Chondrocyte (in vitro differentiated cells): ENCODE results near the gene LRRC23. TPM values are rescaled to one million over a fixed set of nuclear protein-coding genes. Genes with fewer than 3 reads are reported as not detected.

Experiments
- DNase-seq: peaks from one replicate; pipeline ENCODE4 v3.0.0; 2021; ENCODE audit warnings: mixed read lengths, low spot score
- H3K27ac Mint-ChIP-seq: one replicate; pipeline ENCODE4 v1.8.0; 2021; ENCODE audit warnings: mild to moderate bottlenecking, moderate library complexity, mixed read lengths; ENCODE audit not compliant: unreplicated experiment
- H3K27me3 Mint-ChIP-seq: 2 replicates; pipeline ENCODE4 v1.8.0; 2021; ENCODE audit warnings: low read depth, mixed read lengths
- H3K36me3 Mint-ChIP-seq: 2 replicates; pipeline ENCODE4 v1.8.0; 2021; ENCODE audit warnings: low read depth, mixed read lengths
- H3K4me1 Mint-ChIP-seq: 2 replicates; pipeline ENCODE4 v1.8.0; 2021; ENCODE audit warnings: low read depth, mild to moderate bottlenecking, mixed read lengths
- H3K4me3 Mint-ChIP-seq: one replicate; pipeline ENCODE4 v1.8.0; 2021; ENCODE audit warnings: mild to moderate bottlenecking, moderate library complexity, mixed read lengths; ENCODE audit not compliant: unreplicated experiment
- H3K9me3 Mint-ChIP-seq: 2 replicates; pipeline ENCODE4 v1.8.0; 2021; ENCODE audit warnings: low read depth, mixed read lengths
- total RNA-seq: library from RNA; stranded (reverse); gene quantifications from 3 replicates; pipeline ENCODE4 v1.2.1, GENCODE V29; 2021
- TF ChIP-seq, protein P1 (sequence below): fragments of 200-600 bp; sonication (generic); IDR thresholded peaks from 2 replicates; pipeline ENCODE4 v1.5.0; 2021; ENCODE audit warnings: antibody characterized with exemption, mild to moderate bottlenecking, moderate library complexity

Gene LRRC23
- total RNA-seq, 1 donor from 2014 or later = 6.3 TPM

GRCh38 chr12:6959805-6960592 lies 55.4 kb downstream of the LRRC23 start:
- H3K36me3 Mint-ChIP-seq = no peaks in the 10 kb centered on the region
- no peak overlapping the region for H3K27ac Mint-ChIP-seq
- no peak for DNase-seq
- H3K4me3 Mint-ChIP-seq = no peak overlapping the region
- H3K27me3 Mint-ChIP-seq = no peaks in the 10 kb centered on the region
- H3K9me3 Mint-ChIP-seq = no peaks in the 10 kb centered on the region
- peaks cover 15% of the 10 kb centered on the region for H3K4me1 Mint-ChIP-seq
- TF ChIP-seq, protein P1, sequence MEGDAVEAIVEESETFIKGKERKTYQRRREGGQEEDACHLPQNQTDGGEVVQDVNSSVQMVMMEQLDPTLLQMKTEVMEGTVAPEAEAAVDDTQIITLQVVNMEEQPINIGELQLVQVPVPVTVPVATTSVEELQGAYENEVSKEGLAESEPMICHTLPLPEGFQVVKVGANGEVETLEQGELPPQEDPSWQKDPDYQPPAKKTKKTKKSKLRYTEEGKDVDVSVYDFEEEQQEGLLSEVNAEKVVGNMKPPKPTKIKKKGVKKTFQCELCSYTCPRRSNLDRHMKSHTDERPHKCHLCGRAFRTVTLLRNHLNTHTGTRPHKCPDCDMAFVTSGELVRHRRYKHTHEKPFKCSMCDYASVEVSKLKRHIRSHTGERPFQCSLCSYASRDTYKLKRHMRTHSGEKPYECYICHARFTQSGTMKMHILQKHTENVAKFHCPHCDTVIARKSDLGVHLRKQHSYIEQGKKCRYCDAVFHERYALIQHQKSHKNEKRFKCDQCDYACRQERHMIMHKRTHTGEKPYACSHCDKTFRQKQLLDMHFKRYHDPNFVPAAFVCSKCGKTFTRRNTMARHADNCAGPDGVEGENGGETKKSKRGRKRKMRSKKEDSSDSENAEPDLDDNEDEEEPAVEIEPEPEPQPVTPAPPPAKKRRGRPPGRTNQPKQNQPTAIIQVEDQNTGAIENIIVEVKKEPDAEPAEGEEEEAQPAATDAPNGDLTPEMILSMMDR = no peak

DNA sequence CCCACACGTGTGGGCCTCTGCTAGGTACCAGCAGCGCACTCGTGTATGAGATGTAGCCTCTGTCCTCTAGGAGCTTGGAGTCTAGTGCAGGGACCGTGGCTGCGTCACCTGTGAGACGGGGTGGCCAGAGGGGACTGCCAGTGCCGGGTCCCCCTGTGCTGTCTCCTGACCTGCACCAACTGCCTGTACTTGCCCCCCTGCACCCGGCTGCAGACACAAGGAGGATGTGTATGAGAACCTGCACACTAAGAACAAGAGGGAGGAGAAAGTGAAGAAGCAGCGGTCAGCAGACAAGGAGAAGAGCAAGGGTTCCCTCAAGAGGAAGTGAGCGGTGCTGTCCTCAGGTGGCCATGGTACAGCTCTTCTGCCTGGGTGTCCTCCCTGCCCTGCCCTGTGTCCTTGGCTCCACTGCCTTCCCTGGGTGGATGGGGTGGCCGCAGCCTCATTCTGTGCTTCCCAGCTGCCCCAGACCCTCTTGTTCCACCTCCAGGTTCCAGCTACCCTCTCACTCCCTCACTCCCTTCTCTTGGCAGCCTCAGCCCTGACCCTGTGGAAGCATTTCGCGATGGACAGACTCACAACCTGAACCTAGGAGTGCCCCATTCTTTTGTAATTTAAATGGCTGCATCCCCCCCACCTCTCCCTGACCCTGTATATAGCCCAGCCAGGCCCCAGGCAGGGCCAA lies 56.1 kb downstream of the LRRC23 start:
- Mint-ChIP-seq H3K4me3 (no peak overlapping the region), H3K27ac (no peak overlapping the region)

DNA sequence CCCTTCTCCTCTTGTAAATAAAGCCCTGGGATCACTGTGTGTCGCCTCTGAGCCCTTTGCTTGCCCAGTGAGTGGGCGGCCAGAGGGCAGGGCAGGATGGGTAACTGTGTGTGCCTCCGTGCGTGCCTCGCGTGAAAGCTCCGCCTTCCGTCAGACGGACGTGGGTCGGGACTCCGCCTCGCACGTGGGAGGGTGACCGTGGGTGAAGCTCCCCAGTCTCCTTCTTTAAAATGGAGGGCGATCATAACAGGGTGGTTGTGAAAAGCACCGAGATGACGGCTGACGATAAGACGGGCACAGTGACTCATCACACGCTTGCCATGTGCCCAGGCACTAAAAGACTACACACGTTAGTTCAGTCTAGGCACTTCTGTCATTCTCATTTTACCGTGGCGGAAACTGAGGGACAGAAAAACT lies 56.7 kb downstream of the LRRC23 start:
- TF ChIP-seq, protein P1 = no peak

More for the DNA sequence above, 56.1 kb downstream of the LRRC23 start:
- TF ChIP-seq, protein P1 = peak; percentile 39
- no peak for DNase-seq
- Mint-ChIP-seq H3K4me1 (peaks cover 15% of the 10 kb centered on the region), H3K27me3 (no peaks in the 10 kb centered on the region), H3K36me3 (peaks cover 4% of the 10 kb centered on the region), H3K9me3 (no peaks in the 10 kb centered on the region)

GRCh38 chr12:6961695-6962284 lies 57.2 kb downstream of the LRRC23 start:
- peaks cover 15% of the 10 kb centered on the region for H3K4me1 Mint-ChIP-seq
- no peak for DNase-seq
- TF ChIP-seq, protein P1 = peak; percentile 80
- H3K27ac Mint-ChIP-seq = peak overlapping the region; percentile 93
- H3K36me3 Mint-ChIP-seq = peaks cover 5% of the 10 kb centered on the region
- no peaks in the 10 kb centered on the region for H3K9me3 Mint-ChIP-seq
- H3K27me3 Mint-ChIP-seq = no peaks in the 10 kb centered on the region
- peak overlapping the region; percentile 50 for H3K4me3 Mint-ChIP-seq

More for the DNA sequence above, 56.7 kb downstream of the LRRC23 start:
- no peak overlapping the region for H3K27ac Mint-ChIP-seq
- peaks cover 15% of the 10 kb centered on the region for H3K4me1 Mint-ChIP-seq
- H3K27me3 Mint-ChIP-seq = no peaks in the 10 kb centered on the region
- peaks cover 4% of the 10 kb centered on the region for H3K36me3 Mint-ChIP-seq
- no peak overlapping the region for H3K4me3 Mint-ChIP-seq
- DNase-seq = no peak
- H3K9me3 Mint-ChIP-seq = no peaks in the 10 kb centered on the region
